Lung (tissue), 12 donors: ENCODE measurements around the gene ROBO1. TPM values are rescaled to one million over a fixed set of nuclear protein-coding genes. Genes with fewer than 3 reads are reported as not detected.

ENCODE experiments used
- ATAC-seq: fragments of 200-7000 bp; cut with Tn5 transposase; one replicate; pipeline ENCODE4 v1.9.1; 2020; ENCODE audit warnings: moderate number of reproducible peaks; ENCODE audit not compliant: insufficient read depth, low FRiP score
- DNase-seq, 3 donors: peaks; one replicate each; pipeline ENCODE4 v3.0.0-alpha.2; 2013 to 2017
- H3K27ac ChIP-seq, 2 donors: one replicate each; pipeline ENCODE4 v1.5.1; 2013; ENCODE audit warnings: mild to moderate bottlenecking in 2 of 2, moderate library complexity in 2 of 2, control low read depth in 1 of 2, inconsistent platforms in 1 of 2, low read depth in 1 of 2, low read length in 1 of 2
- H3K27me3 ChIP-seq, 3 donors: one replicate each; pipeline ENCODE4 v1.5.1; 2013; ENCODE audit warnings: low read length in 2 of 3; ENCODE audit not compliant: control insufficient read depth in 3 of 3, insufficient read depth in 3 of 3
- H3K36me3 ChIP-seq, 4 donors: one replicate each; pipeline ENCODE4 v1.5.1; 2013; ENCODE audit warnings: low read length in 4 of 4, mild to moderate bottlenecking in 1 of 4, moderate library complexity in 1 of 4; ENCODE audit not compliant: control insufficient read depth in 4 of 4, insufficient read depth in 4 of 4
- H3K4me1 ChIP-seq, 5 donors: one replicate each; pipeline ENCODE4 v1.5.1; 2013; ENCODE audit warnings: low read length in 5 of 5, mild to moderate bottlenecking in 2 of 5, moderate library complexity in 1 of 5; ENCODE audit not compliant: control insufficient read depth in 5 of 5, insufficient read depth in 5 of 5
- H3K4me3 ChIP-seq: one replicate; pipeline ENCODE4 v1.5.1; 2013; ENCODE audit warnings: mild to moderate bottlenecking, control low read depth, moderate library complexity
- H3K9ac ChIP-seq, 2 donors: one replicate each; pipeline ENCODE4 v1.5.1; 2013; ENCODE audit warnings: low read length in 2 of 2, control low read depth in 1 of 2; ENCODE audit not compliant: insufficient read depth in 1 of 2
- H3K9me3 ChIP-seq, 4 donors: one replicate each; pipeline ENCODE4 v1.5.1; 2013; ENCODE audit warnings: low read length in 3 of 4, mild to moderate bottlenecking in 1 of 4, moderate library complexity in 1 of 4; ENCODE audit not compliant: control insufficient read depth in 4 of 4, insufficient read depth in 3 of 4
- WGBS, 2 donors: extraction: QIAGEN DNeasy Blood & Tissue Kit; methylation state at CpG; one replicate each; pipeline ENCODE4 v1.1.7; 2013; 5-methylcytosine and 5-hydroxymethylcytosine counted together
- polyA plus RNA-seq, 2 donors: library from polyadenylated mRNA; stranded (reverse); fragments of 200-250 nt; gene quantifications; one replicate each; pipeline ENCODE4 v1.2.1, GENCODE V29; 2013
- total RNA-seq, 2 donors: library from RNA; depleted of rRNA in 1 of 2; stranded (reverse); fragments of >200 nt in 1 of 2; gene quantifications; one replicate each; pipeline ENCODE4 v1.2.1, GENCODE V29; 2014 to 2021
- TF ChIP-seq, protein P1 (sequence below): IDR thresholded peaks from 2 replicates; pipeline ENCODE4 v1.5.1; 2012; ENCODE audit warnings: mild to moderate bottlenecking; ENCODE audit errors: control extremely low read depth, extremely low read depth
- donor health status: control.
- donor health status: control.
- donor health status: Bipolar disorder and iron deficiency.
- donor health status: healthy.
- donor health status: DM: yes; HTN: yes; CAD: no.

ROBO1 gene
- total and polyA plus RNA-seq, 4 donors = 2.6 to 72.6 (median 15.7) TPM

DNA sequence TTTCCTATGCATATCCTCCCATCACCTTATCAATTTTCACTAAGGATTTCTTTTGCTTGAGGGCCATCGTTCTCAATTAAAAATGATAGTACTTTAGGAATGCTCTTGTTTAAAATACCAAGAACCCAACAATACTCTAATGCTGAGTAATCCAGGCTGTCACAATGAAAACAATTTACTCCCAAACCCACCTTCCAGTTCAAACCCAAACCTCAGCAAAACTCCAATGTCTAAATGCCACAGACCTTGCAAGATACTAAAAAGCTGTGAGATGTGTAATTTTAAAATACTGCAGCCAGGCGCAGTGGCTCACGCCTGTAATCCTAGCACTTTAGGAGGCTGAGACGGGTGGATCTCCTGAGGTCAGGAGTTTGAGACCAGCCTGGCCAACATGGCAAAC lies 889.8 kb downstream of the ROBO1 start:
- DNase-seq (no peak), ATAC-seq (no peak)
- Histone ChIP-seq H3K9ac (no peak overlapping the region), H3K27me3 (no peaks in the 10 kb centered on the region), H3K4me3 (no peak overlapping the region), H3K4me1 (peaks cover 0 to 10% (median 7%) of the 10 kb centered on the region in 5 donors), H3K36me3 (peaks cover 0 to 4% (median 0%) of the 10 kb centered on the region in 4 donors), H3K27ac (no peak overlapping the region), H3K9me3 (no peaks in the 10 kb centered on the region)
- TF ChIP-seq, protein P1, sequence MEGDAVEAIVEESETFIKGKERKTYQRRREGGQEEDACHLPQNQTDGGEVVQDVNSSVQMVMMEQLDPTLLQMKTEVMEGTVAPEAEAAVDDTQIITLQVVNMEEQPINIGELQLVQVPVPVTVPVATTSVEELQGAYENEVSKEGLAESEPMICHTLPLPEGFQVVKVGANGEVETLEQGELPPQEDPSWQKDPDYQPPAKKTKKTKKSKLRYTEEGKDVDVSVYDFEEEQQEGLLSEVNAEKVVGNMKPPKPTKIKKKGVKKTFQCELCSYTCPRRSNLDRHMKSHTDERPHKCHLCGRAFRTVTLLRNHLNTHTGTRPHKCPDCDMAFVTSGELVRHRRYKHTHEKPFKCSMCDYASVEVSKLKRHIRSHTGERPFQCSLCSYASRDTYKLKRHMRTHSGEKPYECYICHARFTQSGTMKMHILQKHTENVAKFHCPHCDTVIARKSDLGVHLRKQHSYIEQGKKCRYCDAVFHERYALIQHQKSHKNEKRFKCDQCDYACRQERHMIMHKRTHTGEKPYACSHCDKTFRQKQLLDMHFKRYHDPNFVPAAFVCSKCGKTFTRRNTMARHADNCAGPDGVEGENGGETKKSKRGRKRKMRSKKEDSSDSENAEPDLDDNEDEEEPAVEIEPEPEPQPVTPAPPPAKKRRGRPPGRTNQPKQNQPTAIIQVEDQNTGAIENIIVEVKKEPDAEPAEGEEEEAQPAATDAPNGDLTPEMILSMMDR = no peak
- 87 to 89% methylated on average over 4 of the region's 4 CpGs for WGBS, 2 donors

DNA sequence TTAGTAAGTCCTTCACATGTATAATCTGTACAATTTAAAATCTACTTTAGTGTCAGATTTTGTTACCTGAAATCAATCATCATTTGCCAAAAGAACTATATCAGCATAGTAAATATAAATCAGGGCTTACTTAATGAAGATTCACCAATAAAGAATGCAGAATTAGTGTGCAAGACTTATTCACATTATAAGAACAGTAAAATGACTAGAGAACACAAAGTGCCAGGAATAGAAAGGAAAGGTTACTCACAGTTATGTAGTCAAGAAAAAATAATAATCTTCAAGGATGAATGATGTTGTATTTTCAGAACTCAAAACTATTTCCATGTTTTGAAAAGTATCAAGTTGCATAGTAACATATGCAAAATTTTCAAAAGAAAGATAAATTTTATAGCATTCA lies 891.9 kb downstream of the ROBO1 start:
- ATAC-seq (no peak), DNase-seq (no peak)
- H3K4me1 ChIP-seq = peaks cover 0 to 10% (median 3%) of the 10 kb centered on the region in 5 donors
- no peak overlapping the region for H3K4me3 ChIP-seq
- no peak overlapping the region for H3K9ac ChIP-seq
- no peaks in the 10 kb centered on the region for H3K9me3 ChIP-seq
- H3K27ac ChIP-seq = no peak overlapping the region
- no peaks in the 10 kb centered on the region for H3K36me3 ChIP-seq
- TF ChIP-seq, protein P1 = no peak
- no peaks in the 10 kb centered on the region for H3K27me3 ChIP-seq

DNA sequence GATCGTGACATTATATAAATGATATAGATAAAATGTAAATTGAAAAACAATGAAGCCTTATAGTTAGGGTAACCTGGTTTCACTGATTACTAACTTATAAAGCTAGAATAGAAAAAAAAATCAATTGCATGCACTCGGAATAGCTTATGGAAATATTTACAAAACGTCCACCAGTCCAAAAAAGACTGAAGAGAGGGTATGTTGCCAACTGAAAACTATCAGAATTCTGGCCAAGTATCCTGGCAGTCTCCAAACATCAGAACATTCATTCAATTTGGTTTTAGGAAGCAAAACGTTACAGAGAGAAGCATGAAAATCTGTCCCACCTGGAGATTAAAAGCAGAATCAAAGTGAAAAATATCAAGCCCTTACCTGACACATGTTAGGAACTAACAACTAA lies 892.4 kb downstream of the ROBO1 start:
- TF ChIP-seq, protein P1 = no peak
- Histone ChIP-seq H3K27me3 (no peaks in the 10 kb centered on the region), H3K36me3 (no peaks in the 10 kb centered on the region), H3K4me3 (no peak overlapping the region), H3K27ac (no peak overlapping the region), H3K4me1 (peaks cover 0 to 7% (median under 1%) of the 10 kb centered on the region in 5 donors), H3K9ac (no peak overlapping the region), H3K9me3 (no peaks in the 10 kb centered on the region)
- DNase-seq = no peak
- 53 to 67% methylated on average over 4 of the region's 4 CpGs for WGBS, 2 donors
- no peak for ATAC-seq

DNA sequence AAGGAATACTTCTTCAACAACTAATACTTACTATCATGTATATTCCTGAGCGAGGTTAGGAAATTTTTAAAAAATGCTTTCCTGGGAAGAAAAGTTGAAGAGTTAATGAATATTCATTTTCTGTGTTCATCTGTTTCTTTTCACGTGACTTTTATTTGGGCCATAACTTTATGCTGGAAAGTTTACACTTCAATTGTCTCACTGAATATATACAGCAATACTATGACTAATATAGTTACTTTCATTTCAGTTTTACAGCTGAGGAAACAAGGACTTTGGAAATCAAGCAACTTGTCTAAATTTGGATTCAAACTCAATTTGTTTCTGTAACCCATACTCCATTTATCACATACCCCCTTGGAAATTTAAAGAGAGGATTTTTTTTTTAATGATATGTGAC lies 894.2 kb downstream of the ROBO1 start:
- Histone ChIP-seq H3K9ac (no peak overlapping the region), H3K4me3 (no peak overlapping the region), H3K9me3 (no peaks in the 10 kb centered on the region), H3K27me3 (no peaks in the 10 kb centered on the region), H3K27ac (no peak overlapping the region), H3K36me3 (no peaks in the 10 kb centered on the region), H3K4me1 (peaks cover 0 to 7% (median 0%) of the 10 kb centered on the region in 5 donors)
- ATAC-seq (no peak), DNase-seq (no peak)
- TF ChIP-seq, protein P1 = no peak
- 83 to 85% methylated on average over 2 of the region's 2 CpGs for WGBS, 2 donors
